Heart right ventricle (tissue), 16 donors: ENCODE results near the gene NPC2. TPM values are rescaled to one million over a fixed set of nuclear protein-coding genes. Genes with fewer than 3 reads are reported as not detected.
A peak's percentile ranks its signal among the peaks of the same experiment; 100 is the strongest.

ENCODE experiments used
- ATAC-seq, 8 donors: fragments of 200-7000 bp; cut with Tn5 transposase; one replicate each; pipeline ENCODE4 v1.9.1; 2020; ENCODE audit warnings: mild to moderate bottlenecking in 8 of 8, moderate library complexity in 8 of 8, moderate number of reproducible peaks in 1 of 8
- DNase-seq, 2 donors: peaks; one replicate each; pipeline ENCODE4 v3.0.0-alpha.2; 2020
- H3K27ac ChIP-seq, 10 donors: fragments of 200-600 bp; sonication (generic) in 2 of 10; one replicate each; pipeline versions ENCODE4 v1.5.0 to v1.8.0; 2020 to 2022; ENCODE audit warnings: mild to moderate bottlenecking in 3 of 10
- H3K27me3 ChIP-seq, 7 donors: fragments of 200-600 bp; one replicate each; pipeline ENCODE4 v1.8.0; 2021 to 2022; ENCODE audit warnings: mild to moderate bottlenecking in 2 of 7
- H3K36me3 ChIP-seq, 9 donors: fragments of 200-600 bp; sonication (generic) in 1 of 9; one replicate each; pipeline versions ENCODE4 v1.5.0 to v1.8.0; 2020 to 2022; ENCODE audit warnings: mild to moderate bottlenecking in 2 of 9
- H3K4me1 ChIP-seq, 9 donors: fragments of 200-600 bp; sonication (generic) in 1 of 9; one replicate each; pipeline versions ENCODE4 v1.5.0 to v1.8.0; 2020 to 2022; ENCODE audit warnings: mild to moderate bottlenecking in 4 of 9
- H3K4me3 ChIP-seq, 10 donors: fragments of 200-600 bp; sonication (generic) in 2 of 10; one replicate each; pipeline versions ENCODE4 v1.5.0 to v1.8.0; 2020 to 2022; ENCODE audit warnings: mild to moderate bottlenecking in 7 of 10, moderate library complexity in 2 of 10
- H3K9me3 ChIP-seq, 11 donors: fragments of 200-600 bp in 10 of 11; sonication (generic) in 2 of 11; one replicate each; pipeline versions ENCODE4 v1.5.0 to v1.8.0; 2013 to 2022; ENCODE audit warnings: mild to moderate bottlenecking in 2 of 11, control low read depth in 1 of 11, moderate library complexity in 1 of 11
- WGBS, 2 donors: extraction: QIAGEN DNeasy Blood & Tissue Kit; methylation state at CpG; one replicate each; pipeline ENCODE4 v1.1.7; 2013; ENCODE audit warnings: inconsistent platforms in 1 of 2; 5-methylcytosine and 5-hydroxymethylcytosine counted together
- intact Hi-C, 10 donors: fragments of 100-400 bp; cut with DNase I; formaldehyde crosslinking; loops; one replicate each; pipeline versions ENCODE4 v1.11.1 to v1.14.2; 2022
- polyA plus RNA-seq, 2 donors: library from polyadenylated mRNA; stranded (reverse); fragments of 200-250 nt; gene quantifications; one replicate each; pipeline ENCODE4 v1.2.3, GENCODE V29; 2013
- total RNA-seq, 10 donors: library from RNA; stranded (reverse); fragmentation: NEBNext Ultra II Directional in 3 of 10; extraction: Animal tissue kit (Norgen Biotek cat#: 25700) in 3 of 10; gene quantifications; one replicate each; pipeline versions ENCODE4 v1.2.1 to v1.2.4, GENCODE V29; 2021 to 2023
- TF ChIP-seq, protein P1 (sequence below), 9 donors: fragments of 200-600 bp; sonication (generic) in 2 of 9; IDR thresholded peaks; one replicate each; pipeline versions ENCODE4 v1.5.0 to v1.8.0; 2021 to 2022; ENCODE audit warnings: antibody characterized with exemption in 9 of 9, mild to moderate bottlenecking in 5 of 9, moderate library complexity in 1 of 9
- donor health status: Arrhythmogenic right ventricular cardiomyopathy.
- donor health status: ischemic (EF 13 %, LVEDD 7.1; RV severe dilation, severe dysfunction).
- donor health status: healthy with polysubstance abuse.
- donor health status: DM: no; HTN: yes; CAD: no.
- donor health status: DM: no; HTN: no; CAD: no.
- donor health status: ischemic (EF 25% LVEDD 6.9; RV normal size, moderate dysfunction).
- donor health status: ischemic (EF 25% LVEDD 5.7; RV mildly dilated, moderate dysfunction).
- donor health status: healthy.
- donor health status: DM: yes; HTN: yes; CAD: no.
- donor health status: Ischemic cardiomyopathy.
- donor health status: ischemic (EF 35%, LVEDD 5.7; RV mildly dilated, moderate dysfunction).
- donor health status: nonischemic (EF 11% LVEDD 7.7; RV severe dilation, severe dysfunction).
- donor health status: DM: yes; HTN: yes; CAD: no.
- donor health status: PGD.
- donor health status: ischemic (EF 29% LVEDD 5.4; RV normal size, mild dysfunction).
- donor health status: nonischemic (EF 23%, LVEDD 6.1; RV moderate dilation, normal function).

The NPC2 gene
- total and polyA plus RNA-seq, 12 donors, result 70.0 to 258 (median 108) TPM

DNA sequence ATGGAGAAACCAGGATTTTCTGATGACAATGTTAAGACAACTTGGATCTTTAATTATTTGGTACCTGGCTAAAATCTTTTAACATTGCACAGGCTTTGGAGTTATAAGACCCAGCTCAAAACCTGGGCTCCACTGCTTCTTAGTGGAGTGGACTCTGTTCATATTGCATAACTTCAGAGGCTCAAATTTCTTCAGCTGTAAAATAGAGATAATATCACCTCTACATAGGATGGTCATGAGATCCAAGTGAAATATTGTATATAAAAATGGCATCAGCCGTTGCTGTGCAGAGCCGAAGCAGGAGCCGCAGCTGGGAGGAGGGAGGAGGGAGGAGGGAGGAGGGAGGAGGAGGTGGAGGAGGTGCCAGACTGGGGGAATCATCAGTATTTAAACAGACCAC, 10.5 kb downstream of the NPC2 start:
- 69 to 82% methylated on average over 3 of the region's 3 CpGs for WGBS, 2 donors
- ATAC-seq, result no peak
- Histone ChIP-seq H3K27me3 (no peaks in the 10 kb centered on the region), H3K27ac (no peak overlapping the region), H3K4me3 (no peak overlapping the region), H3K9me3 (no peaks in the 10 kb centered on the region), H3K4me1 (peaks cover 0 to 15% (median 8%) of the 10 kb centered on the region in 9 donors), H3K36me3 (peaks cover 0 to 92% (median 36%) of the 10 kb centered on the region in 9 donors)
- intact Hi-C loops, result no loop called here
- TF ChIP-seq, protein P1, sequence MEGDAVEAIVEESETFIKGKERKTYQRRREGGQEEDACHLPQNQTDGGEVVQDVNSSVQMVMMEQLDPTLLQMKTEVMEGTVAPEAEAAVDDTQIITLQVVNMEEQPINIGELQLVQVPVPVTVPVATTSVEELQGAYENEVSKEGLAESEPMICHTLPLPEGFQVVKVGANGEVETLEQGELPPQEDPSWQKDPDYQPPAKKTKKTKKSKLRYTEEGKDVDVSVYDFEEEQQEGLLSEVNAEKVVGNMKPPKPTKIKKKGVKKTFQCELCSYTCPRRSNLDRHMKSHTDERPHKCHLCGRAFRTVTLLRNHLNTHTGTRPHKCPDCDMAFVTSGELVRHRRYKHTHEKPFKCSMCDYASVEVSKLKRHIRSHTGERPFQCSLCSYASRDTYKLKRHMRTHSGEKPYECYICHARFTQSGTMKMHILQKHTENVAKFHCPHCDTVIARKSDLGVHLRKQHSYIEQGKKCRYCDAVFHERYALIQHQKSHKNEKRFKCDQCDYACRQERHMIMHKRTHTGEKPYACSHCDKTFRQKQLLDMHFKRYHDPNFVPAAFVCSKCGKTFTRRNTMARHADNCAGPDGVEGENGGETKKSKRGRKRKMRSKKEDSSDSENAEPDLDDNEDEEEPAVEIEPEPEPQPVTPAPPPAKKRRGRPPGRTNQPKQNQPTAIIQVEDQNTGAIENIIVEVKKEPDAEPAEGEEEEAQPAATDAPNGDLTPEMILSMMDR (IDR thresholded peaks at IDR 0.05), result no peak
- DNase-seq, result no peak

DNA sequence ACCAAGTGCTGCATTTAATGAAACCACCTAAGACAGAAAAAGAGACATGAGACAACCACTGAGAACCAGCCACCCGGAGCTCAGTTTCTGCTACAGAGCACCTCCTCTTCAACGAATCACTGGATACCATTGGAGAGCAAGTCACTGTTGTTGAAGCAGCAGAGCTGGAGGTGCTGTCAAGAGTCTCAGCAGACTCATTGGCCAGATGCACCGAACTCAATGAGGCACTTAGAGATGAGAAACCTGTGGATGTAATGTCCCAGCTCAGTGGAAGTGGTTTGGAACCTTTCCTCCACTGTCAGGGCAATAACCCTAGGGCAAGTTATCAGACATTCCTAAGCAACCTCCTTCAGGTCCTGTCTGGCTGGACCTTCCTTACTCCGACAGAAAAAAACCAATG, 13.1 kb downstream of the NPC2 start:
- Histone ChIP-seq H3K36me3 (peaks cover 0 to 95% (median 37%) of the 10 kb centered on the region in 9 donors), H3K27me3 (no peaks in the 10 kb centered on the region), H3K4me3 (no peak overlapping the region), H3K27ac (no peak overlapping the region), H3K4me1 (peaks cover 0 to 17% (median 7%) of the 10 kb centered on the region in 9 donors), H3K9me3 (no peaks in the 10 kb centered on the region)
- TF ChIP-seq, protein P1 (IDR thresholded peaks at IDR 0.05), result no peak
- ATAC-seq (no peak), DNase-seq (no peak)
- intact Hi-C loops, result no loop called here
- WGBS, 2 donors, result 60 to 75% methylated on average over 4 of the region's 4 CpGs

DNA sequence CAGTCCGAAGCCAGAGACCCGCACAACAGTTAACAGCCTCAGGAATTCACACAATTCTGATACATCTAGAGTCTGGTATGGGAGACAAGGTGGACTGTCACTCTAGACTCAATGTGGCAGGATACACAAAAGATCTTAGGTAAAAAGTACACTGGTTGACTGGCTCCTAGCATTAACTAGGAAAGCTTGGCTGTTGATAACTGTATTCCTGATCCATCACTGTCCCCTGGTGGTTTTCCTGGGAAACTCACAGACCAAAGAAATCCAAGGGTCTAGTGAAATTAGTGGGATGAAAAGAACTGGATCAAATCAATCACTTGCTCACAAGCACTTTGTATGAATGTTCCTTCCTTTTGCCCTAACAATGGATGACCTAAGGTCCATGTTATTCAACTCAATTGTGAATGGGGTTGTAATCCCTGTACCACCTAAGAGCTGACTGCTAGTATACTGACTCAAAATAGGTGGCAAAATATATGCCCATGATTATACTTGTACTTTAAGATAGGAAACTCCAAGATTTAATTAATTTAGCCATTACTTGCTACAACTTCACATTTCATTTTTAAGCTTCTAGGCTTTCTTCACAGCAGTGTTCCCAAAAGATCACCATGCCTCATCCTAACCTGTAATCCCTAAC, 14.0 kb downstream of the NPC2 start:
- Histone ChIP-seq H3K4me3 (no peak overlapping the region), H3K4me1 (peaks cover 0 to 20% (median 7%) of the 10 kb centered on the region in 9 donors), H3K9me3 (no peaks in the 10 kb centered on the region), H3K36me3 (peaks cover 0 to 95% (median 37%) of the 10 kb centered on the region in 9 donors), H3K27ac (no peak overlapping the region), H3K27me3 (no peaks in the 10 kb centered on the region)
- 98 to 100% methylated on average over 2 of the region's 2 CpGs for WGBS, 2 donors
- no peak for DNase-seq
- intact Hi-C loops, result loop anchor here in 9 of 10 donors (2.0 to 5.0 kb wide), 3 partner anchors 116 to 118 kb away; no protein-coding TSS in a partner anchor
- TF ChIP-seq, protein P1 (IDR thresholded peaks at IDR 0.05), result peak; percentile 31 to 73 (median 65)
- no peak for ATAC-seq

DNA sequence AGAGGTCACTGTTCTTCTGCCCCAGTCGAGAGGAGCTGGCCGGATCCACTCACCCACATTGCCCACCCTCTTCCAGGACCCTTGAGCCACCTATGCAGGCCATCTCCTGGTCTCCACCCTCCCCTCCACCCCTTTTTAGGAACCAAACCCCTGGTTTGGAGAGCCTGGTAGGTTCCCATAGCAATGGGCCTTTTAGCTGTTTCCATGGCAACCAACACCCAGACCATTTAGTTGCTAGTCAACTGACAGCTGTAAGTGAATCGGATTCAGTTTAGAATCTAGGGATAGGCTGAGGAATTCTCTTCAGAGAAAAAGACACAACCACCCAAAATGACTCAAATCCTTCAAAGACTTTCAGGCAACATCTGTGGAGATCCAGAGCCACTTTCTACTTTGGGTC, 16.5 kb downstream of the NPC2 start:
- H3K36me3 ChIP-seq, result peaks cover 0 to 89% (median 26%) of the 10 kb centered on the region in 9 donors
- H3K9me3 ChIP-seq, result no peaks in the 10 kb centered on the region
- H3K27me3 ChIP-seq, result no peaks in the 10 kb centered on the region
- ATAC-seq, result peak in 3 of 8 donors; percentile 8 to 22 (median 22)
- 90 to 93% methylated on average over 3 of the region's 3 CpGs for WGBS, 2 donors
- H3K4me1 ChIP-seq, result peaks cover 0 to 20% (median 7%) of the 10 kb centered on the region in 9 donors
- H3K27ac ChIP-seq, result peak overlapping the region in 2 of 10 donors; percentile 14 to 30
- no peak overlapping the region for H3K4me3 ChIP-seq
- DNase-seq, result no peak
- intact Hi-C loops, result loop anchor here in 5 of 10 donors (1.0 to 5.0 kb wide), 2 partner anchors 114 kb away; no protein-coding TSS in a partner anchor
- TF ChIP-seq, protein P1 (IDR thresholded peaks at IDR 0.05), result no peak
